Measurements from ENCODE around the gene FIBP. TPM values are rescaled to one million over a fixed set of nuclear protein-coding genes. Genes with fewer than 3 reads are reported as not detected.

Gene FIBP
- total RNA-seq, 1 donor from 2014 or later: 42.2 TPM

DNA sequence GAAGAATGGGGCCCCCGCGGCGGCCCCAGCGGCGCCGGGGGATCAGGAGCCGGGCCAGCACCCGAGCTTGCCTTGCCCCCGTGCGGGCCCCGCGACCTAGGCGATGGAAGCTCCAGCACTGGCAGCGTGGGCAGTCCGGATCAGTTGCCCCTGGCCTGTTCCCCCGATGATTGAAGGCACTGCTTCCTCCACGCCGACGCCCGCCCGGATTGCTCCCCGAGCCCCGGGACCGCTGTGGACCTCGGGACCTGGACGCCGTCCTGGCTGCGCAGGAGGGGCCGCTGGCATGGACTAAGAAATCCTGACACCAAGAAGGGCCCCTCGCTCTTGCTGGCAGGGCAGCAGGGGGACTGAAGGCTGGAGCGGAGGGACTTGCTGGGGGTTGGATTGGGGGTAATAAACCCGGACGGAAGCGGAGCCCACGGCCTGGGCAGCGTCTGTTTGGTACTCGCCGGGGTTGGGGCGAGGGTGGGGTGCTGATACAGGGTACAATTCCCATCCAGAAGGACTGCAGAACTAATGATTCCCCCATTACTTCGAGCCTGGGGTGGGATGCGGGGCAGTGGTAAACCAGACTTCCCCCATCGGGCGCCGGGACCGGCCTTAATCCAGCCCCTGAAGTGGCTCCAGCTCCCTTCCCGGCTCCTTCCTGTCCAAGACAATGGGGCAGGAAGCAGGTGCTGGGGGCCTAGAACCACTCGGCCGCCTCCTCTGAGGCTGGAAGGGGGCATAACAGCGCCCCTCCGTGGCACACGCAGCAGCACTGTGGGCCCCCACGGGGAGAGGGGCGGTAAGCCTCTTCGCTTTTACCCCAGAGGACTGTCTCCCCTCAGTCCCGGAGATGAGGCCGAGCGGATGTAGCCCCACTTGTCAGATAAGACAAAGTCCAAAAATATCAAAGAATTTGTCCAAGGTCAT, 3.2 kb upstream of the FIBP start:
- H3K9me3 ChIP-seq (replicated peaks): no peaks in the 10 kb centered on the region
- peaks cover 77% of the 10 kb centered on the region for H3K4me1 ChIP-seq
- intact Hi-C loops (cut with micrococcal nuclease): no loop called here
- no peaks in the 10 kb centered on the region for H3K27me3 ChIP-seq (ENCODE audit: low read depth)
- peak; percentile 64 for DNase-seq
- peak overlapping the region; percentile 81 for H3K4me3 ChIP-seq
- TF ChIP-seq, protein P1, sequence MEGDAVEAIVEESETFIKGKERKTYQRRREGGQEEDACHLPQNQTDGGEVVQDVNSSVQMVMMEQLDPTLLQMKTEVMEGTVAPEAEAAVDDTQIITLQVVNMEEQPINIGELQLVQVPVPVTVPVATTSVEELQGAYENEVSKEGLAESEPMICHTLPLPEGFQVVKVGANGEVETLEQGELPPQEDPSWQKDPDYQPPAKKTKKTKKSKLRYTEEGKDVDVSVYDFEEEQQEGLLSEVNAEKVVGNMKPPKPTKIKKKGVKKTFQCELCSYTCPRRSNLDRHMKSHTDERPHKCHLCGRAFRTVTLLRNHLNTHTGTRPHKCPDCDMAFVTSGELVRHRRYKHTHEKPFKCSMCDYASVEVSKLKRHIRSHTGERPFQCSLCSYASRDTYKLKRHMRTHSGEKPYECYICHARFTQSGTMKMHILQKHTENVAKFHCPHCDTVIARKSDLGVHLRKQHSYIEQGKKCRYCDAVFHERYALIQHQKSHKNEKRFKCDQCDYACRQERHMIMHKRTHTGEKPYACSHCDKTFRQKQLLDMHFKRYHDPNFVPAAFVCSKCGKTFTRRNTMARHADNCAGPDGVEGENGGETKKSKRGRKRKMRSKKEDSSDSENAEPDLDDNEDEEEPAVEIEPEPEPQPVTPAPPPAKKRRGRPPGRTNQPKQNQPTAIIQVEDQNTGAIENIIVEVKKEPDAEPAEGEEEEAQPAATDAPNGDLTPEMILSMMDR (IDR thresholded peaks at IDR 0.05; ENCODE audit: borderline replicate concordance): peak; percentile 51
- H3K27ac ChIP-seq (replicated peaks): peak overlapping the region; percentile 99
- H3K36me3 ChIP-seq: peaks cover 6% of the 10 kb centered on the region

DNA sequence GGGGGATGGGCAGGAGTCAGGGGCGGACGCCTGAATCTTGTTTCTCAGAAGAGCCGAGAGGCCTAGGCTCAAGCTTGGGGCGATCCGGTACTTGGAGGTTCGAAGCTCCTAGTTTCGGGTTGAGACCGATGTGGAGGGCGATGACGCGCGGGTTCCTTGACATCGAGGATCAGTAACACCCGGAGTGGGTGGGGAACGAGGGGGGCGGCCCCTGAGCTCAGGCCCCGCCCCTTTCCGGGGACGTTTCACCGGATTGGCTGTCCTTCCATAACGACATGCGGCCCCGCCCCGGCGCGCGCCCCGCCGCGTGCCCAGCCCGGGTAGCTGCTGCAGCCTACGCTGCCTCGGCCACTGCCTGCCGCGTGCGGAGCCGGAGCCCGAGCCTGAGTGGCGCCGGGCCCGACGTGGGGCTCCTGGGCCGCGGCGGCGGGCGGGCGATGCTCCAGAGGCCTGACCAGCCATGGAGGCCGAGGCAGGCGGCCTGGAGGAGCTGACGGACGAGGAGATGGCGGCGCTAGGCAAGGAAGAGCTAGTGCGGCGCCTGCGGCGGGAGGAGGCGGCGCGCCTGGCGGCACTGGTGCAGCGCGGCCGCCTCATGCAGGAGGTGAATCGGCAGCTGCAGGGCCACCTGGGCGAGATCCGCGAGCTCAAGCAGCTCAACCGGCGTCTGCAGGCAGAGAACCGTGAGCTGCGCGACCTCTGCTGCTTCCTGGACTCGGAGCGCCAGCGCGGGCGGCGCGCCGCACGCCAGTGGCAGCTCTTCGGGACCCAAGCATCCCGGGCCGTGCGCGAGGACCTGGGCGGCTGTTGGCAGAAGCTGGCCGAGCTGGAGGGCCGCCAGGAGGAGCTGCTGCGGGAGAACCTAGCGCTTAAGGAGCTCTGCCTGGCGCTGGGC, 2.3 kb upstream of the FIBP start, which contains the start of gene CCDC85B:
Gene CCDC85B, plus strand, starts transcription at position 350 of the 895 bp plus-strand sequence. Its CDS starts 111 bp downstream, at position 461.
- H3K4me3 ChIP-seq: peak within 1 kb of the TSS; percentile 81
- TF ChIP-seq, protein P1 (IDR thresholded peaks at IDR 0.05; ENCODE audit: borderline replicate concordance): peak; percentile 35
- no peaks in the 10 kb centered on the region for H3K27me3 ChIP-seq (ENCODE audit: low read depth)
- H3K36me3 ChIP-seq: peaks cover 14% of the 10 kb centered on the region
- intact Hi-C loops (cut with micrococcal nuclease): no loop called here
- DNase-seq: peak; percentile 99
- peak within 1 kb of the TSS; percentile 99 for H3K27ac ChIP-seq (replicated peaks)
- peaks cover 79% of the 10 kb centered on the region for H3K4me1 ChIP-seq
- no peaks in the 10 kb centered on the region for H3K9me3 ChIP-seq (replicated peaks)

DNA sequence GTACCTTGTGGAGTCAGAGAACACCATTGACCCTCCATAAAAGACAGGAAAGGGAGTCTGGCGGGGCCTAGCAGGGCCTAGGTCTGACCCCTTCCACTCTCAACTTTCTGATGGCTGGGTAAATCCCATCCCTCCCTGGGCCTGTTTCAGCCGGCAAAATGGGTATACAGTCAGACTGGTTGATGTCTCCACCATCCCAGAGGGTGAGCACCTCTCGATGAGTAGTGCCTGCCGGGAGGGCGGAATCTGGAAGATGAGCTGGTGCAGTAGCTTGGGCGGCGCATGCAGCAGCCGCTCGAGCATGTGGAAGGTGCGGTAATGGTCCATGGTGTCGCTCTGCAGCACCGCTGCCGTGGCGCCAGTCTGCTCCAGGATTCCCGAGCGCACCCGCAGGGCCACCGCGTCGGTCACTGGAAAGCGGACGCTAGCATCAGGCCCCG, 528 bp downstream of the FIBP start:
- H3K27ac ChIP-seq (replicated peaks): peak overlapping the region; percentile 99
- H3K27me3 ChIP-seq (ENCODE audit: low read depth): no peaks in the 10 kb centered on the region
- no peaks in the 10 kb centered on the region for H3K9me3 ChIP-seq (replicated peaks)
- H3K4me3 ChIP-seq: peak overlapping the region; percentile 81
- TF ChIP-seq, protein P1 (IDR thresholded peaks at IDR 0.05; ENCODE audit: borderline replicate concordance): no peak
- intact Hi-C loops (cut with micrococcal nuclease): loop anchor here (10.0 kb wide), 1 partner anchor 107 kb away; no protein-coding TSS in a partner anchor
- H3K36me3 ChIP-seq: peaks cover 37% of the 10 kb centered on the region
- DNase-seq: no peak
- peaks cover 72% of the 10 kb centered on the region for H3K4me1 ChIP-seq

DNA sequence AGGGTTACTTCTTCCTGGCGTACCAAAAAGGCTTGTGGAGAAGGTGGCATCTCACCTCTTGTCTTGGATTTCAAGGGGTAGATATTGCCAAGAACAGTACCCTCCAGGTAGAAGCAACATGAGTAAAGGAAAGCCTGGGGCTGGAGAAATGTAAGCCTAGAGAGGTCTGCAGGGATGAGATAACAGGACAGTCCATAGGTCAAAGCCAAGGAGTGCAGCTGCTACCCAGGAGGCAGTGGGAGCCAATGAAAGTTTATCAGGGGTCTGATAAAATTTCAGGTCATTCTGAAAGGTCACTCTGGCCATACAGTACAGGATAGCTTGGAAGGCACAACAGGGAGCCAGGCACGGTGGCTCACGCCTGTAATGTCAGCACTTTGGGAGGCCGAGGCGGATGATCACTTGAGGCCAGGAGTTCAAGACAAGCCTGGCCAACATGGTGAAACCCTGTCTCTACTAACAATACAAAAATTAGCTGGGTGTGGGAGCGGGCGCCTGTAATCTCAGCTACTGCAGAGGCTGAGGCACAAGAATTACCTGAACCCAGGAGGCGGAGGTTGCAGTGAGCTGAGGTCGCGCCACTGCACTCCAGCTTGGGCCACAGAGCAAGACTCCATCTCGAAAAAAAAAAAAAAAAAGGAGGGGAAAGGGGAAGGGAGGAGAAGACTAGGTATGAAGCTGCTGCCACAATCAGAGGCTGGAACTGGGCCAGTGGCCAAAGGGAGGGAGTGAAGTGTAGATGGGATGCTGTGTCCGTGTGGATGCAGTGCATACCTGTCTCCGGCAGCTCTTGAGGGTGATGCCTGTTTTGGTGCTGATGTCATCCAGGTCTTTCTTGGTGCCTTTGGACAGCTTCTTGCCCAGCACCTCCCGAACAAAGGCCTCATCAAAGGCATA, 1.2 kb downstream of the FIBP start:
- H3K9me3 ChIP-seq (replicated peaks): no peaks in the 10 kb centered on the region
- intact Hi-C loops (cut with micrococcal nuclease): loop anchor here (10.0 kb wide), 1 partner anchor 108 kb away; no protein-coding TSS in a partner anchor
- peaks cover 43% of the 10 kb centered on the region for H3K36me3 ChIP-seq
- H3K4me3 ChIP-seq: peak overlapping the region; percentile 81
- H3K27me3 ChIP-seq (ENCODE audit: low read depth): no peaks in the 10 kb centered on the region
- peaks cover 65% of the 10 kb centered on the region for H3K4me1 ChIP-seq
- H3K27ac ChIP-seq (replicated peaks): peak overlapping the region; percentile 99
- TF ChIP-seq, protein P1 (IDR thresholded peaks at IDR 0.05; ENCODE audit: borderline replicate concordance): no peak
- DNase-seq: no peak

All from left ventricle myocardium inferior (tissue), 1 donor.